ENCODE data around the gene TRIM10.

DNA sequence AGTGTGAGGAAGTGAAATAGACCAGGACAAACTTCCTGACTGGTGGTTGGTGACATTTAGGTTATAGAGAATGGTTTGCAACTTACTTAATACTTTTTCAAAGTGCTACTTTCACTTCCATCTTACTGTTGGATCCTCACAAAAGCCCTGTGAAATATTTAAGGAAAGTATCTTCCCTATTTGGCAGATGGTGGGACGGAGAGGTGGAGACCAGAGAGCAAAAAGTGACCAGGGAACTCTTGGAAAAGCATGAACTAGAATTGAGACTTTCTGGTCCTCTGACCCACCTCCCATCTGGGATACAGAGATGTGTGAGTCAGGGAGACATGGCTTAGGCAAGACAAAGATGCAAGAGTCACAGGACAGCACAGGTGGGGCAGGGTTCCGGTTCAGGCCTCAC lies 3.0 kb downstream of the TRIM10 start:
- TF ChIP-seq POLR2AphosphoS5 (IDR thresholded peaks at IDR 0.05; ENCODE audit: low read depth) (no peak), REST (IDR thresholded peaks at IDR 0.05; ENCODE audit: insufficient replicate concordance, low read depth) (no peak), GABPA (IDR thresholded peaks at IDR 0.05; ENCODE audit: low read depth) (no peak), SPI1 (IDR thresholded peaks at IDR 0.05; ENCODE audit: borderline replicate concordance, low read depth) (no peak)
- TF ChIP-seq, protein P1, sequence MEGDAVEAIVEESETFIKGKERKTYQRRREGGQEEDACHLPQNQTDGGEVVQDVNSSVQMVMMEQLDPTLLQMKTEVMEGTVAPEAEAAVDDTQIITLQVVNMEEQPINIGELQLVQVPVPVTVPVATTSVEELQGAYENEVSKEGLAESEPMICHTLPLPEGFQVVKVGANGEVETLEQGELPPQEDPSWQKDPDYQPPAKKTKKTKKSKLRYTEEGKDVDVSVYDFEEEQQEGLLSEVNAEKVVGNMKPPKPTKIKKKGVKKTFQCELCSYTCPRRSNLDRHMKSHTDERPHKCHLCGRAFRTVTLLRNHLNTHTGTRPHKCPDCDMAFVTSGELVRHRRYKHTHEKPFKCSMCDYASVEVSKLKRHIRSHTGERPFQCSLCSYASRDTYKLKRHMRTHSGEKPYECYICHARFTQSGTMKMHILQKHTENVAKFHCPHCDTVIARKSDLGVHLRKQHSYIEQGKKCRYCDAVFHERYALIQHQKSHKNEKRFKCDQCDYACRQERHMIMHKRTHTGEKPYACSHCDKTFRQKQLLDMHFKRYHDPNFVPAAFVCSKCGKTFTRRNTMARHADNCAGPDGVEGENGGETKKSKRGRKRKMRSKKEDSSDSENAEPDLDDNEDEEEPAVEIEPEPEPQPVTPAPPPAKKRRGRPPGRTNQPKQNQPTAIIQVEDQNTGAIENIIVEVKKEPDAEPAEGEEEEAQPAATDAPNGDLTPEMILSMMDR (IDR thresholded peaks at IDR 0.05; ENCODE audit: insufficient read depth, low read length): no peak

Measured in HL-60 (cell line).